GM21381 (cell line): ENCODE results near the gene MAVS.
"Not testable (repeated sequence)": the region's sequence is repeated elsewhere in the genome, so short reads cannot be mapped to it uniquely, and the experiment has no call there.

Experiments
- ATAC-seq: cut with Tn5 transposase; IDR thresholded peaks from one replicate; pipeline ENCODE4 v1.9.1; 2021; ENCODE audit warnings: mild to moderate bottlenecking, moderate library complexity; ENCODE audit not compliant: unreplicated experiment

Gene MAVS

GRCh38 chr20:3814928-3815495 is 31.6 kb upstream of the MAVS start:
- no peak for ATAC-seq

- ATAC-seq: no peak
Measured at GRCh38 chr20:3815703-3816315, 30.8 kb upstream of the MAVS start.

- no peak for ATAC-seq
Measured at GRCh38 chr20:3818155-3819151, 28.2 kb upstream of the MAVS start.

GRCh38 chr20:3819411-3820047 is 27.1 kb upstream of the MAVS start:
- ATAC-seq: no peak

GRCh38 chr20:3820048-3820900 is 26.4 kb upstream of the MAVS start, which contains the start of gene AP5S1:
Gene AP5S1, plus strand, starts transcription at chr20:3820547. Its CDS starts 1,571 bp downstream, at chr20:3822118.
- peak; percentile 82 for ATAC-seq

GRCh38 chr20:3820901-3821727 is 25.5 kb upstream of the MAVS start:
- ATAC-seq: peak; percentile 2

GRCh38 chr20:3821996-3822395 is 24.6 kb upstream of the MAVS start:
- ATAC-seq: no peak

- no peak for ATAC-seq
Measured at GRCh38 chr20:3823881-3824280, 22.8 kb upstream of the MAVS start.

GRCh38 chr20:3825526-3825925 is 21.1 kb upstream of the MAVS start:
- no peak for ATAC-seq

GRCh38 chr20:3826420-3826819 is 20.2 kb upstream of the MAVS start:
- ATAC-seq: no peak

GRCh38 chr20:3828798-3829197 is 17.8 kb upstream of the MAVS start:
- ATAC-seq: no peak

GRCh38 chr20:3829891-3830290 is 16.7 kb upstream of the MAVS start:
- not testable (repeated sequence) for ATAC-seq

GRCh38 chr20:3836132-3836531 is 10.5 kb upstream of the MAVS start:
- no peak for ATAC-seq

GRCh38 chr20:3839328-3839727 is 7.3 kb upstream of the MAVS start:
- ATAC-seq: no peak

- not testable (repeated sequence) for ATAC-seq
Measured at GRCh38 chr20:3840201-3840600, 6.4 kb upstream of the MAVS start.

- no peak for ATAC-seq
Measured at GRCh38 chr20:3842348-3842930, 4.2 kb upstream of the MAVS start.

- ATAC-seq: no peak
Measured at GRCh38 chr20:3843490-3843889, 3.1 kb upstream of the MAVS start.

GRCh38 chr20:3843990-3844619 is 2.5 kb upstream of the MAVS start:
- not testable (repeated sequence) for ATAC-seq

GRCh38 chr20:3846378-3846739 is 275 bp upstream of the MAVS start:
- ATAC-seq: no peak
